ENCODE measurements around the gene TSPAN14. TPM values are rescaled to one million over a fixed set of nuclear protein-coding genes. Genes with fewer than 3 reads are reported as not detected.
"Not testable (repeated sequence)": the region's sequence is repeated elsewhere in the genome, so short reads cannot be mapped to it uniquely, and the experiment has no call there.

Gene TSPAN14
- total RNA-seq, 1 donor from 2014 or later = 88.0 TPM

GRCh38 chr10:80520661-80521470 is 66.8 kb downstream of the TSPAN14 start:
- no peak for DNase-seq (ENCODE audit: low read depth, low spot score)

DNA sequence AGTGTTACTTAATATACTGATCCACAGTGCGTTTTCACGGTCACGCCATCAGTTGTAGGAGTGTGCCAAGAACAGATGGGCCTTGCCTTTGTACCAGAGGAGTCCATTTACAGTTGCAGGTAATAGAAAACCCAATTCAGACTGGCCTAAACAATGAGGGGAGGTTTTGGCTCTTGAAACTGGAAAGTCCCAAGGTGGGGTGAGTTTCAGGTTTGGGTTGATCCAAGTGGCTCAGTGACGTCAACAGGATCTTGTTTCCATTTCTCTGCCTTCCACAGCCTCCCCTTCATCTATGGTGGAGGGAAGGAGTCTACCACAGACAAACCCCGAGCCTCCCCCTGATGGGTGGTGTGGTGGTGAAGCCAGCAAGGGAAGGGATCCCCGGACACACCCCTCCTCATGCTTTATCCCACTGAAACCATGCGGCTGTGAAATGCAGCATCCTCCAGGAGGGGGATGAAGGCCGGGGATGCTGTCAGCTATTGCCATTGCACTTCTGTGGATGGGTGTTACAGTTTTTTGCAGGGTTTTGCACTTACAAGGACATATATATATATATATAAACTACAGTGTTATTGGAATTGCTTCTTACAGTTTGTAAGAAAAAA is 68.8 kb downstream of the TSPAN14 start:
- no peak for DNase-seq (ENCODE audit: low read depth, low spot score)

- DNase-seq (ENCODE audit: low read depth, low spot score) = no peak
Observed at GRCh38 chr10:80523773-80524172, 69.7 kb downstream of the TSPAN14 start.

GRCh38 chr10:80524190-80524909 is 70.2 kb downstream of the TSPAN14 start:
- no peak for DNase-seq (ENCODE audit: low read depth, low spot score)

DNA sequence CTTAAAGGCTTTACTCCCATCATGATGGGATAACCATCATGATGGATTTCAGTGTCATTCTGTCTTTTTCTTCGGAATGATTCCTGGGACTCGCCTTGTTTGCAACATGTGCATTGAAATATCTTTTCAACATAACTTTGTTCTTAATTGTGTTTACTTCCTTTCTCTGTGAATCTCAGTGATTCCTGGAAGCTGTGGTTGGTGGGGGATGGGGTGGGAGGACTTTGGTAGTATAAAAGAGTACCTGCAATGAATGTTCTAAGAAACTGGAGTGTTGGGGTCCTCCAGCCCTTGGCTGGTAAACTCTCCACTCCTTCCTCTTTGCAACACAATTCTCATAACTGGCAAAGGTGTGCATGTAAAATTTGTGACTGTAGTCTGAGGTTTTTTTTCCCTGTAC is 72.1 kb downstream of the TSPAN14 start:
- no peak for DNase-seq (ENCODE audit: low read depth, low spot score)

- no peak for DNase-seq (ENCODE audit: low read depth, low spot score)
Observed at GRCh38 chr10:80526742-80527141, 72.6 kb downstream of the TSPAN14 start.

- no peak for DNase-seq (ENCODE audit: low read depth, low spot score)
Observed at GRCh38 chr10:80528185-80528700, 74.1 kb downstream of the TSPAN14 start.

GRCh38 chr10:80528901-80529300 is 74.8 kb downstream of the TSPAN14 start:
- no peak for DNase-seq (ENCODE audit: low read depth, low spot score)

DNA sequence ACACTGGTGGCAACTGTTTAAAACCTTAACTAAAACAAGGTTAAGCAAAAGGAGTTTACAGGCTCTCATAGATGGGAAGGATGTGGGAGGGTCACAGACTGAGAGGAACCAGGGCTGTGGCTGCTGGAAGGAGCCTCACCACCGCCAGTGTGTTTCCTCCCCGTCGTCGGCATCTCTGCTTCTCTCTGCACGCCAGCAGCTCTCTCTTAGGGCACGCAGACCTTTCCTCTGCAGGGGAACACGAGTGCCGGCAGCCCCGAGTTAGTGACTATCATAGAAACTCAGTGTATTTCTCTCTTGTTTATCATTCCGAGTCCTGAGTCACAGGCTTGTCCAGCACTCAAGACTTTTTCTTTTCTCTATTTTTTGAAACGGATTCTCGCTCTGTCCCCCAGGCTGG is 75.5 kb downstream of the TSPAN14 start:
- DNase-seq (ENCODE audit: low read depth, low spot score) = no peak

GRCh38 chr10:80530251-80530650 is 76.1 kb downstream of the TSPAN14 start:
- no peak for DNase-seq (ENCODE audit: low read depth, low spot score)

GRCh38 chr10:80530816-80531215 is 76.7 kb downstream of the TSPAN14 start:
- DNase-seq (ENCODE audit: low read depth, low spot score) = no peak

DNA sequence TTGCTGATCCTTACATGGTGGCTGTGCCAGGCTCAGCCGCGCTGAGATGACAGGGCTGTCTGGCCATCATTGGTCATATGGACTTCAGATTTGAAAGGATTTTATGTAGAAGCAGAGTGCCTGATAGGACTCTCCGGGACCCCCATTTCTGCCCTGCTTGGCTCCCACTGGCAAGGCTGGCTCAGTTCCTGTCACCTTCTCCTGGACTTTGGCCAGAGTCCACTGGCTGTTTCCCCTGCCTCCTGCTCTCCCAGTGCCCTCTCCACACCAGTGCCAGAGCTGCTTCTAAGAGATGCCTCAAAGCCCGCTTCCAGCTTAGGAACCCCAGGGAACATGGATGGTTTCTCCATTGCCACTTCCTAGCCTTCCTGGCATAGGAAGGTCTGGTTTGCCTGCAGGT is 78.5 kb downstream of the TSPAN14 start:
- DNase-seq (ENCODE audit: low read depth, low spot score) = no peak

- not testable (repeated sequence) for DNase-seq (ENCODE audit: low read depth, low spot score)
Observed at GRCh38 chr10:80534059-80534458, 79.9 kb downstream of the TSPAN14 start.

GRCh38 chr10:80534646-80535045 is 80.5 kb downstream of the TSPAN14 start:
- DNase-seq (ENCODE audit: low read depth, low spot score) = not testable (repeated sequence)

GRCh38 chr10:80535671-80536360 is 81.7 kb downstream of the TSPAN14 start:
- DNase-seq (ENCODE audit: low read depth, low spot score) = no peak

- no peak for DNase-seq (ENCODE audit: low read depth, low spot score)
Observed at GRCh38 chr10:80536361-80536835, 82.3 kb downstream of the TSPAN14 start.

GRCh38 chr10:80537086-80537735 is 83.1 kb downstream of the TSPAN14 start:
- DNase-seq (ENCODE audit: low read depth, low spot score) = no peak

GRCh38 chr10:80537736-80538480 is 83.8 kb downstream of the TSPAN14 start, which contains the start of gene SH2D4B:
TSS of gene SH2D4B (plus strand) at chr10:80537902. CDS start at chr10:80538332, 430 bp downstream.
- DNase-seq (ENCODE audit: low read depth, low spot score) = no peak

DNA sequence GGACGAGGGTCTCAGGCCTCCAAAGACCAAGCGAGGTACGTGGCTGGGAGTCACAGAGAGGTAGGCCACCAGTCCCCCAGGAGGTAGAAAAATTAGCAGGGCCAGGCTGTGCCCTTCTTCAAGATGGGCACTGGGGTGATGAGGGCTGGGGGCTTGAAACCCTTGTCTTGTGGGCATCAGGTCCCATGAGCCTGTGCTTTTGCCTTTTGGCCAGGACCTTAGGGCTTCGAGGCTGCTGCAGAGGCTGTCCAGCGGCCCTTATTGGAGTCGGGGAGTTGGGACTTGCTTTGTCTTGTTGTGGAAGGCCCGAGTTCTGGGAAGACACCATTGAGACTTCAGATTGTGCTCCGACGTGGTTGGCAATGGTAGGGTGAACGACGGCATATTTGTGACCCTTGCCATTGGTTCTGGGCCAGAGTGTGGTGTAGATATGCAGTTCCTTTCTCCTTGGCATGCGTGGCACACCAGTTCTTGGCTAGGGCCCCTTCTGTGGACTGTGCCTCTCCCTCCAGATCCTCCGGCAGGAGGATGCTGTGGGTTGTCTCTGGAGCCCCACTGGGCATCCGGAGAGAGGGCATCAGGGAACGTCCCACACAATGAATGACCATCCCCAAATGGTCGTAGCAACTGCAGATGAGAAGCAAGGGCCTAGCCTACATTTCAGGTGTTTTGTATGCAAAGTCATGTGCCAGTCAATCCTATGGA is 84.5 kb downstream of the TSPAN14 start:
- no peak for DNase-seq (ENCODE audit: low read depth, low spot score)
